Dedifferentiated amniotic fluid mesenchymal stem cell (primary cell): ENCODE data around the gene ZNF182.
"Not testable (repeated sequence)": the region's sequence is repeated elsewhere in the genome, so short reads cannot be mapped to it uniquely, and the experiment has no call there.

Experiments used
- DNase-seq: peaks from one replicate; pipeline ENCODE4 v3.0.0-alpha.2; 2016; ENCODE audit errors: extremely low spot score

ZNF182 gene

GRCh38 chrX:48001260-48001659, 2.5 kb downstream of the ZNF182 start:
- no peak for DNase-seq

- DNase-seq = no peak
Observed at GRCh38 chrX:47992669-47993068, 11.1 kb downstream of the ZNF182 start.

- DNase-seq = no peak
Observed at GRCh38 chrX:47992095-47992380, 11.8 kb downstream of the ZNF182 start.

- no peak for DNase-seq
Observed at GRCh38 chrX:47991263-47992094, 12.3 kb downstream of the ZNF182 start.

GRCh38 chrX:47976254-47977151, 27.3 kb downstream of the ZNF182 start:
- no peak for DNase-seq

- DNase-seq = no peak
Observed at GRCh38 chrX:47973235-47973634, 30.6 kb downstream of the ZNF182 start.

- DNase-seq = not testable (repeated sequence)
Observed at GRCh38 chrX:47965526-47965925, 38.3 kb downstream of the ZNF182 start.

- not testable (repeated sequence) for DNase-seq
Observed at GRCh38 chrX:47961830-47962229, 42.0 kb downstream of the ZNF182 start.

- no peak for DNase-seq
Observed at GRCh38 chrX:47960406-47960805, 43.4 kb downstream of the ZNF182 start.

- DNase-seq = no peak
Observed at GRCh38 chrX:47958761-47959342, 44.9 kb downstream of the ZNF182 start.

GRCh38 chrX:47958206-47958605, 45.6 kb downstream of the ZNF182 start:
- not testable (repeated sequence) for DNase-seq

- no peak for DNase-seq
Observed at GRCh38 chrX:47956016-47956415, 47.8 kb downstream of the ZNF182 start.

- DNase-seq = not testable (repeated sequence)
Observed at GRCh38 chrX:47955295-47955694, 48.5 kb downstream of the ZNF182 start.

- no peak for DNase-seq
Observed at GRCh38 chrX:47941423-47941822, 62.4 kb downstream of the ZNF182 start.

- no peak for DNase-seq
Observed at GRCh38 chrX:47940448-47940847, 63.3 kb downstream of the ZNF182 start.

GRCh38 chrX:47936940-47937317, 66.9 kb downstream of the ZNF182 start:
- DNase-seq = no peak

- no peak for DNase-seq
Observed at GRCh38 chrX:47936224-47936939, 67.4 kb downstream of the ZNF182 start.

- DNase-seq = no peak
Observed at GRCh38 chrX:47933946-47934345, 69.8 kb downstream of the ZNF182 start.

- DNase-seq = not testable (repeated sequence)
Observed at GRCh38 chrX:47931970-47932369, 71.8 kb downstream of the ZNF182 start.

GRCh38 chrX:47927212-47927611, 76.6 kb downstream of the ZNF182 start:
- no peak for DNase-seq
